Ammon's horn (tissue), 1 donor: Measurements from ENCODE around the gene FAM162A.
"Not testable (repeated sequence)": the region's sequence is repeated elsewhere in the genome, so short reads cannot be mapped to it uniquely, and the experiment has no call there.

Experiments used
- DNase-seq: peaks from one replicate; pipeline ENCODE4 v3.0.0-alpha.2; 2016; ENCODE audit warnings: low spot score

Gene FAM162A

DNA sequence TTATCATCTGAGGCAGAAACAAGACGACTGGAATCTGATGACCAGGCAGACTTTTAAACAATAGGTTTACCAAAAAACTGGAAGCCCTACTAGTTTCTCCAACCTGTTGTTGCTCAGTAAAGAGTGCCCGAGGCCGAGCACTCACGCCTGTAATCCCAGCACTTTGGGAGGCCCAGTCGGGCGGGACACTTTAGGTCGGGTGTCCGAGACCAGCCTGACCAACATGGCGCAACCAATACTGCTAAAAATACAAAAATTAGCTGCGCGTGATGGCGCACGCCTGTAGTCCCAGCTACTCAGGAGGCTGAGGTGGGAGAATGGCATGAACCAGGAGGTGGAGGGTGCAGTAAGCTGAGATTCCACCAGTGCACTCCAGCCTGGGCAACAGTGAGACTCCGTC is 33.0 kb downstream of the FAM162A start:
- no peak for DNase-seq

DNA sequence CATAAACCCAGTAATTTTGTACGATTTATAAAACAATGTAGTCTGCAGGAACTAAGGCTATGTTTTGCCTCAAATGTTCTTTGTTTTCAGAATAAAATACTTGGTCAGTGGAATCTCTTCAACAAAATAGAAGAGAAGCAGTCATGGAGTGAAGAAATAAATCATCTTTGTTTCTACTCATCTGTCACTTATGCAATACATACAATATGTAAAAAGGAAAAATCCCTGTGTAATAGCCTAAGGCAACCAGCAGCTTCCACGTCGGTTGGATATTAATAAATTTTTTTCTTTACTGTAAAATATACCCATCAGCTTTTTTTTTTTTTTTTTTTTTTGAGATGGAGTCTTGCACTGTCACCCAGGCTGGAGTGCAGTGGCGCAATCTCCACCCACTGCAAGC is 37.1 kb downstream of the FAM162A start:
- DNase-seq: no peak

DNA sequence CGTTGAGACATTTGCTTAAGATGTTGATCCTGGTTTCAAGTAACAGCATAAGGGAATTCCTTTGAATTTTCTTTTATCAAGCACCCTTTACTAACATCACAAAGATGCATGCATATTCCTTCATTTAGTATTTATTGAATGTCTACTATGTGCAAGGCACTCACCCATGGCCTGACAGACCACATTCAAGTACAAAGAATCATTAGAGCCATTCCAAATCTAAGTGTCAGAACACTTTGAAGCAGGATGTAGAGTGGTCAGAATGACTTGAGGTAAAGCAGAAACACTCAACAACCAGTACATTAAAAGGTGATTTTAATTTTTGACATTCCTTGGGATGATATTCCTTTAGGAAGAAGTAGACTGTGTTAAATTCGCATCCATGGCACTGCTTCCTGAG is 37.9 kb downstream of the FAM162A start:
- no peak for DNase-seq

DNA sequence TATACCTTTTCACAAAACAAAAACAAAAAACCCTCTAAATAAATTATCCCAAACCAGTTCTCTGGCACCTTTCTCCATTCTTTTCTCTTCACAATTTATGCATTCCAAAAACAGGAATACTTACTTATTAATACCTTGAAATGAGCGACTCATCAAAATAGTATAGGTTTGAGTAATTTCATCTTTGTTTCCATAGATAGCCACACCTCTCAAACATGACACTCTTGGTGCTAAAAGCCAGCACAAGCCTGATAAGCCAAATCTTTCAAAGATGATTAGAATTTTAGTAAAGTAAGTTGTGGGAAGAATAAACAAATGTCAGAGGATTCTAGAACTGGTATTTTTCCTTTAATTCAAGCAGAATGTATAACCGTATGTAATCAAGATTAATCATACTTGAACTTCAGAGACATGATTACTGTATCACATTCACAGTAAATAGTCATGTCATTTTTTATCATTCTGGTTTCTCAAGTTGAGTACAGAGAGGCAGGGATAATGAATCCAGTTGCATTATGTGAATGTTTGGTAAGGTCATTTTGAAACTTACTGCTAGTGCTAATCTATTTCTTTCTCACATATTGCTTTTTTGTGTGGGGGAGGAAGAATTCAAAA is 44.0 kb downstream of the FAM162A start:
- DNase-seq: no peak

DNA sequence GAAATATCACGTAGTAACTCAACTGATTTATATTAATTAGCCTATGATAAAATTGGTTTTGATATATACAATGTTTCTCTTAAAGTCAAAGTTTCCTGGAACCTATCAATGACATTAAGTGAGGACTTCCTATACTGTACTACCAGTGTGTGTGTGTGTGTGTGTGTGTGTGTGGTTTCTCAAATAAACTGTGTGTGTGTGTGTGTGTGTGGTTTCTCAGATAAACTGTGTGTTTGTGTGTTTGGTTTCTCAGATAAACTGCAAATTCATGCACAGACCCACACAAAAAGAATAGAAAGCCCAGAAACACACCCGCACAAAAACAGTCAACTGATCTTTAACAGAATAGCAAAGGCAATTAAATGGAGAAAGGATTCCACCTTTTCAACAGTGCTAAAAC is 46.4 kb downstream of the FAM162A start:
- no peak for DNase-seq

DNA sequence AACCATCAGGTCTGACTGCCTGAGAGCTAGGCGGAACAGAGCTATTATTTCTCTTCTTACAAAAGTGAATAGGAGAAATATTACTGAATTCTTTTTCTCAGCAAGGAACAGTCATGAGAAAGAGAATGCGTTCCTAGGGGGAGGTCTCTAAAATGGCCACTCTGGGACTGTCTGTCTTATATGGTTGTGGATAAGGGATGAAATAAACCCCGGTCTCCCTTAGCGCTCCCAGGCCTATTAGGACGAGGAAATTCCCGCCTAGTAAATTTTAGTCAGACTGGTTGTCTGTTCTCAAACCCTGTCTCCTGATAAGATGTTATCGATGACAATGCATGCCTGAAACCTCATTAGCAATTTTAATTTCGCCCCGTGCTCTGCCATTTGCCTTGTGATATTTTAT is 52.0 kb downstream of the FAM162A start:
- no peak for DNase-seq

DNA sequence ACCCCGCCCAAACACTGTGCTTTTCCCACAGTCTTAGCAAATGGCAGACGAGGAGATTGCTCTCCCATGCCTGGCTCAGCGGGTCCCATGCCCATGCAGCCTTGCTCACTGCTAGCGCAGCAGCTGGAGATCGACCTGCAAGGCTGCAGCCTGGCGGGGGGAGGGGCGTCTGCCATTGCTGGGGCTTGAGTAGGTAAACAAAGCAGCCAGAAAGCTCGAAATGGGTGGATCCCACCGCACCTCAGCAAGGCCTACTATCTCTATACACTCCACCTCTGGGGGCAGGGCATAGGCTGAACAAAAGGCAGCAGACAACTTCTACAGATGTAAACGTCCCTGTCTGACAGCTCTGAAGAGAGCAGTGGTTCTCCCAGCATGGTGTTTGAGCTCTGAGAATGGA is 59.1 kb downstream of the FAM162A start:
- DNase-seq: no peak

DNA sequence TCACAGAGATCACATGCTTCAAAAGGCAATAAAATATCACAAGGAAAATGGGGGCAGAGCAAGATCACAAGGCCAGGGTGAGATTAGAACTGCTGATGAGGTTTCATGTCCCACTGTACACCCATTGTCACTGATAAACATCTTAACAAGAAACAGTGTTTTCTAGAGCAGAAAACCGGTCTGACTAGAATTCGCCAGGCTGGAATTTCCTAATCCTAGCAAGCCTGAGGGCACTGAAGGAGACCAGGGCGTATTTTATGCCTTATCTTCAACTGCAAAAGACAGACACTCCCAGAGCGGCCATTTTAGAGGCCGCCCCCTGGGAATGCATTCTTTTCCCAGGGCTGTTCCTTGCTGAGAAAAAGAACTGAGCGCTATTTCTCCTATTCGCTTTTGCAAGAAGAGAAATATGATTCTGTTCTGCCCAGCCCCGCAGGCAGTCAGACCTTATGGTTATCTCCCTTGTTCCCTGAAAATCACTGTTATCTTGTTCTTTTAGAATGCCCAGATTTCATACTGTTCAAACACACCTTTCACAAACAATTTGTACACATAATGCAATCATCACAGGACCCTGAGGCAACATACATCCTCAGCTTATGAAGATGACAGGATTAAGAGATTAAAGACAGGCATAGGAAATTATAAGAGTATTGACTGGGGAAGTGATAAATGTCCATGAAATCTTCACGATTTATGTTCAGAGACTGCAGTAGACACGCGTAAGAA is 59.9 kb downstream of the FAM162A start:
- not testable (repeated sequence) for DNase-seq

DNA sequence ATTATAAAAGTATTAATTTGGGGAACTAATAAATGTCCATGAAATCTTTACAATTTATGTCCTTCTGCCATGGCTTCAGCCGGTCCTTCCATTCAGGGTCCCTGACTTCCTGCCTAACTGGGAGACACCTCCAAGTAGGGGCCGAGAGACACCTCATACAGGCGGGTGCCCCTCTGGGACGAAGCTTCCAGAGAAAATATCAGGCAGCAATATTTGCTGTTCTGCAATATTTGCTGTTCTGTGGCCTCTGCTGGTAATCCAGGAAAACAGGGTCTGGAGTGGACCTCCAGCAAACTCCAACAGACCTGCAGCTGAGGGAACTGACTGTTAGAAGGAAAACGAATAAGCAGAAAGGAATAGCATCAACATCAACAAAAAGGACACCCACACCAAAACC is 60.5 kb downstream of the FAM162A start:
- DNase-seq: not testable (repeated sequence)

DNA sequence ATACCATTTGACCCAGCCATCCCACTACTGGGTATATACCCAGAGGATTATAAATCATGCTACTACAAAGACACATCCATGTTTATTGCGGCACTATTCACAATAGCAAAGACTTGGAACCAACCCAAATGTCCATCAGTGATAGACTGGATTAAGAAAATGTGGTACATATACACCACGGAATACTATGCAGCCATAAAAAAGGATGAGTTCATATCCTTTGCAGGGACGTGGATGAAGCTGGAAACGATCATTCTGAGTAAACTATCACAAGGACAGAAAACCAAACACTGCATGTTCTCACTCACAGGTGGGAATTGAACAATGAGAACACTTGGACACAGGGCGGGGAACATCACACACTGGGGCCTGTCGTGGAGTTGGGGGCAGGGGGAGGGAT is 64.2 kb downstream of the FAM162A start:
- DNase-seq: not testable (repeated sequence)

DNA sequence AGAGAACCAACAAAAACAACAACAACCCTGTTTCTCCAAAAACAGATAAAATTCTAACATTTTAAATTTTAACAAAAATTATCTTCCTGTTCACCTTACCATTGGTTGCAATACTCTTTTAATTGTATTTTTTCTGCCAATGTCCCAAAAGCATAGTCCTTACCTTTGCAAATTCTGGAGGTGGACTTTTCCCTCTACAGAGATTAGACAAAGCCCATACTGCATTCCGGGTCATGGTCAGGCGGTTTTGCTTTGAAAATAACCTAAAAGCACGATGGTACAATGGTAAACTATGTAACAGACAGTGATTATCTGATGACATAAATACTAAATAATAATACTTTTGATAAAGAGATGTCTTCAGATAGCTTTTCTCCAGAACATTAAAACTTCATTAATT is 67.4 kb downstream of the FAM162A start:
- DNase-seq: no peak

DNA sequence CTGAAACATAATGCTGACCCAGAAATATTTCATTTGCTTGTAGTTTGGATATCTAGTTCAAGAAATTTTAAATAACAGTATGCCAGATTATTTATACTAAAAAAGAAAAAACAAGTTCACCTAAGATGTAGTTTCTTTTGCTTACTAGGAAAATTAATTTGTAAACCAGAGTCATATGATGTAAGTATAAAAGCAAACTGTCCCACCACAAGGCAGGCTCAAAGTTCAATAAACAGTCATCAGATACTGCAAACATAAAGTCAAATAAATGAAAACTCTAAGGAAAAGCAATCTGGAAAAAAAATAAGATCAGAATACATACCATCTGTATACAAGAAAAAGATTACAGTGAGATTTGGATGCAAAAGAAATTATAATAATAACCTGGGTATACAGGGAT is 72.1 kb downstream of the FAM162A start:
- no peak for DNase-seq

DNA sequence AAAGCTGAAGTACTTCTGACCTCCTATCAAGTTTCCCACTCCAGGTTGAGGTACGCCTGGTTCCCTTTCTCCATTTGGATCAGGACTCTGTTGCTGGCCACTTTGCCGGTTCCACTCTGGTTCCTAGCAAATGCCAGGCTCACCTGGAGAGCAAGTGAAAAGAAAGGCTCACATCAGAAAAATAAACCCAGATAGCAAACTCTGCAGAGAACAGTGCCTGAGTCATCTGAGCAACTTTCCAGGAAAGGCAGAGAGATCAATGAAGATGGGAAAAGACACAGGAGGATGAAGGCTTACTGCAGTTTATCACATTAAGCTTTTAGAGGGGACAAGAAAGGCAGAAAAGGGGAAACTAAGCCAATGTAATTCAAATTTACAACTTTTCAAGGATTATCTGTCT is 73.7 kb downstream of the FAM162A start:
- no peak for DNase-seq

DNA sequence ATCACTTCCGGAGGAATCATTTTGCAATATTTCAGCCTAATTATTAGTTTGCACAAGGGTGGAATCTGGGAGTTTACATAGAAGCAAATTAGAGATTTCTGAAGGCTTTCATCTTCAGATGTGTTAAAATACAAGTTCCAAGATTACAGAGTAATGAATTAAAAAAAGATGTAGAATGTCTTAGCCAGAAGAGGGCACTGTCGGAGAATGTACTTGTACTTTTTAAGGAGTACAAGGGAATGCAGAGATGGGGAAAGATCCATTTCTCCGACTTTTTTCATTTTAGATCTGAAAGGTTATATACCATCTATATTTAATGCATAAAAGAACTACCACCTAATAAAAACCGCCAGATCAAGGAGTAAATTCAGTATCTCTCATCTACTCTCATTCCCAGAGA is 75.0 kb downstream of the FAM162A start:
- peak; percentile 16 for DNase-seq

DNA sequence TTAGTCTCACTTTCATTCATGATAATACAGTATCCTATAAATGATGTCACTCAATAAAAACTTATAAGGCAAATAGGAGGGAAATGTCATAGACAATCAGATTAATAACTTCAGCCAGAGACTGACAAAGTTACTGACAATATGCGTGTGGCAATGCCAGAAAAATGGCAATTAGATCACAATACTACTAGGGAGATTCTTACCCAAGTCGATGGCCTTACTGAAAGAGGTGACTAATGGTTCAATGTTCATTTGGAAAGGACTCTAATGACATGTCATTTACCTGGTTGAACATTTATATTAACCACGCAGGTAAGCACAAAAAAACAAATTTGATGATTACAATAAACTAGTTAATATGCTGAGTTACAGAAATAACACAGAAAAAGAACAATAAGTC is 77.8 kb downstream of the FAM162A start:
- no peak for DNase-seq
